ENCODE measurements around the gene GRID1. TPM values are rescaled to one million over a fixed set of nuclear protein-coding genes. Genes with fewer than 3 reads are reported as not detected.

The GRID1 gene
- total RNA-seq, 1 experiment from 2014 or later, result 5.6 TPM

DNA sequence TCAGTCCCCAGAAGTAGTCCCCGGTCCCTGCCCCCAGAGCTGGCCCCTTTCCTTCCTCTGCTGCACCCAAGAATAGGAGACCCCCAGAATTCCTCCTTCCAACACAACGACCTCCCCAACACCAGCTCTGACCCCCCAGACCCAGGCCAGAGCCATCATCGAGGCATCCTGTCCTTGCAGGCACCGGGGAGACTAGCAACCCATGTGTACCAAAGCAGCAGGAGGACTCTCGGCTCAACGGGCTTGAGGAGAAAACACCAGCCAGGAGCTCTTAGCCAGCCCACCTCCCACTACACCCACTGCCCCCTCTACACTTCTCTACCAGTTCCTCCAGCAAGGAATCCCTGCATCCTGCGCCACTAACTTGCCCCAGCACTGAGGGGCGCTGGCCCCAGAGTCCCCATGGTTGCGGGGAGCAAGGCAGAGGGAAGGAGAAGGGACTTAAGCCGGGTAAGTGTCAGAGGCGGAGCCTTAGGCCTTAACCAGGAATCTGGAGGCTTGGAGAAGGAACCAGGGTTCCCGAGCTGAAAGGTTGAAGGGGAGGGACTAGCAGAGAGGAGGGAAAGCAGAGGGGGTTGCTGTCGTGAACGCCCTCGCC lies 3.9 kb downstream of the GRID1 start:
- no peaks in the 10 kb centered on the region for H4K20me1 ChIP-seq (ENCODE audit: insufficient read depth)
- CTCF ChIA-PET, result no interaction called here
- POLR2A ChIA-PET, result no interaction called here
- H3K9ac ChIP-seq (ENCODE audit: low read length), result no peak overlapping the region
- H3K9me3 ChIP-seq (ENCODE audit: control insufficient read depth in 1 of 2, insufficient read depth in 1 of 2, low read depth in 1 of 2, low read length in 2 of 2), result no peaks in the 10 kb centered on the region
- no peak for DNase-seq (ENCODE audit: low read depth, low spot score)
- RAD21 ChIA-PET (ENCODE audit: low non-redundant PET in 1 of 2, low total read pairs in 2 of 2, uncharacterized antibody in 2 of 2, unreplicated experiment in 2 of 2), result no interaction called here
- H2AFZ ChIP-seq (ENCODE audit: low read depth, low read length, poor library complexity, severe bottlenecking), result no peak overlapping the region
- no peaks in the 10 kb centered on the region for H3K36me3 ChIP-seq (ENCODE audit: control insufficient read depth in 1 of 2, insufficient read depth in 2 of 2, low read length in 2 of 2)
- H3K27me3 ChIP-seq (ENCODE audit: insufficient read depth, low read length), result no peaks in the 10 kb centered on the region
- H3K4me1 ChIP-seq (ENCODE audit: control insufficient read depth in 1 of 2, insufficient read depth in 2 of 2, low read length in 2 of 2), result peaks cover 9 to 14% of the 10 kb centered on the region in 2 experiments; a peak in 3 of 4 replicates
- ATAC-seq, result no peak
- no peak overlapping the region for H3K4me3 ChIP-seq (replicated peaks in 1 of 2; ENCODE audit: low read depth in 1 of 2, low read length in 2 of 2)
- TF ChIP-seq ATF3 (IDR thresholded peaks at IDR 0.05) (no peak), MAX (IDR thresholded peaks at IDR 0.05) (no peak), ZNF274 (IDR thresholded peaks at IDR 0.05; ENCODE audit: low read depth, low read length) (no peak), SIN3A (IDR thresholded peaks at IDR 0.05; ENCODE audit: low read depth) (no peak), EZH2 (IDR thresholded peaks at IDR 0.05) (no peak), SRF (IDR thresholded peaks at IDR 0.05; ENCODE audit: low read depth) (no peak), JUND (IDR thresholded peaks at IDR 0.05) (no peak), YY1 (IDR thresholded peaks at IDR 0.05; ENCODE audit: extremely low read depth, insufficient replicate concordance, low read depth, low read length) (no peak), CTCF (IDR thresholded peaks at IDR 0.05 in 2 of 3, conservative IDR thresholded peaks at IDR 0.05 in 1 of 3; ENCODE audit: borderline replicate concordance in 1 of 3, insufficient read depth in 1 of 3, low read depth in 2 of 3, low read length in 2 of 3) (no peak), EZH2phosphoT487 (IDR thresholded peaks at IDR 0.05; ENCODE audit: borderline replicate concordance) (no peak), POLR2AphosphoS5 (IDR thresholded peaks at IDR 0.05; ENCODE audit: low read depth, low read length) (no peak), CEBPB (IDR thresholded peaks at IDR 0.05; ENCODE audit: low read depth) (no peak), ELF1 (IDR thresholded peaks at IDR 0.05; ENCODE audit: borderline replicate concordance, low read depth) (no peak)
- TF ChIP-seq, protein P1, sequence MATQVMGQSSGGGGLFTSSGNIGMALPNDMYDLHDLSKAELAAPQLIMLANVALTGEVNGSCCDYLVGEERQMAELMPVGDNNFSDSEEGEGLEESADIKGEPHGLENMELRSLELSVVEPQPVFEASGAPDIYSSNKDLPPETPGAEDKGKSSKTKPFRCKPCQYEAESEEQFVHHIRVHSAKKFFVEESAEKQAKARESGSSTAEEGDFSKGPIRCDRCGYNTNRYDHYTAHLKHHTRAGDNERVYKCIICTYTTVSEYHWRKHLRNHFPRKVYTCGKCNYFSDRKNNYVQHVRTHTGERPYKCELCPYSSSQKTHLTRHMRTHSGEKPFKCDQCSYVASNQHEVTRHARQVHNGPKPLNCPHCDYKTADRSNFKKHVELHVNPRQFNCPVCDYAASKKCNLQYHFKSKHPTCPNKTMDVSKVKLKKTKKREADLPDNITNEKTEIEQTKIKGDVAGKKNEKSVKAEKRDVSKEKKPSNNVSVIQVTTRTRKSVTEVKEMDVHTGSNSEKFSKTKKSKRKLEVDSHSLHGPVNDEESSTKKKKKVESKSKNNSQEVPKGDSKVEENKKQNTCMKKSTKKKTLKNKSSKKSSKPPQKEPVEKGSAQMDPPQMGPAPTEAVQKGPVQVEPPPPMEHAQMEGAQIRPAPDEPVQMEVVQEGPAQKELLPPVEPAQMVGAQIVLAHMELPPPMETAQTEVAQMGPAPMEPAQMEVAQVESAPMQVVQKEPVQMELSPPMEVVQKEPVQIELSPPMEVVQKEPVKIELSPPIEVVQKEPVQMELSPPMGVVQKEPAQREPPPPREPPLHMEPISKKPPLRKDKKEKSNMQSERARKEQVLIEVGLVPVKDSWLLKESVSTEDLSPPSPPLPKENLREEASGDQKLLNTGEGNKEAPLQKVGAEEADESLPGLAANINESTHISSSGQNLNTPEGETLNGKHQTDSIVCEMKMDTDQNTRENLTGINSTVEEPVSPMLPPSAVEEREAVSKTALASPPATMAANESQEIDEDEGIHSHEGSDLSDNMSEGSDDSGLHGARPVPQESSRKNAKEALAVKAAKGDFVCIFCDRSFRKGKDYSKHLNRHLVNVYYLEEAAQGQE (IDR thresholded peaks at IDR 0.05; ENCODE audit: low read depth), result no peak
- intact Hi-C loops (cut with micrococcal nuclease), result no loop called here
- H3K79me2 ChIP-seq (ENCODE audit: insufficient read depth, low read length), result no peaks in the 10 kb centered on the region
- H3K27ac ChIP-seq (ENCODE audit: low read depth, low read length), result no peak overlapping the region
- BruUV-seq (replicated peaks), result no TSS peak
- H3K4me2 ChIP-seq (ENCODE audit: low read length), result no peak overlapping the region
- no peaks in the 10 kb centered on the region for H3K9me2 ChIP-seq (ENCODE audit: insufficient read depth)

Measured in HCT116 (cell line).